DND-41 (cell line): Measurements from ENCODE around the gene PGAM2.

Experiments
- EZH2 ChIP-seq: IDR thresholded peaks from 3 replicates; pipeline ENCODE4 v1.6.1; 2012; ENCODE audit warnings: borderline replicate concordance, low read depth, mild to moderate bottlenecking, moderate library complexity, low read length, inconsistent platforms; ENCODE audit not compliant: severe bottlenecking
- TF ChIP-seq, protein P1 (sequence below): IDR thresholded peaks from 2 replicates; pipeline ENCODE4 v1.5.1; 2012; ENCODE audit warnings: borderline replicate concordance, low read length, moderate library complexity, mild to moderate bottlenecking; ENCODE audit not compliant: poor library complexity, severe bottlenecking; ENCODE audit errors: extremely low read depth

DNA sequence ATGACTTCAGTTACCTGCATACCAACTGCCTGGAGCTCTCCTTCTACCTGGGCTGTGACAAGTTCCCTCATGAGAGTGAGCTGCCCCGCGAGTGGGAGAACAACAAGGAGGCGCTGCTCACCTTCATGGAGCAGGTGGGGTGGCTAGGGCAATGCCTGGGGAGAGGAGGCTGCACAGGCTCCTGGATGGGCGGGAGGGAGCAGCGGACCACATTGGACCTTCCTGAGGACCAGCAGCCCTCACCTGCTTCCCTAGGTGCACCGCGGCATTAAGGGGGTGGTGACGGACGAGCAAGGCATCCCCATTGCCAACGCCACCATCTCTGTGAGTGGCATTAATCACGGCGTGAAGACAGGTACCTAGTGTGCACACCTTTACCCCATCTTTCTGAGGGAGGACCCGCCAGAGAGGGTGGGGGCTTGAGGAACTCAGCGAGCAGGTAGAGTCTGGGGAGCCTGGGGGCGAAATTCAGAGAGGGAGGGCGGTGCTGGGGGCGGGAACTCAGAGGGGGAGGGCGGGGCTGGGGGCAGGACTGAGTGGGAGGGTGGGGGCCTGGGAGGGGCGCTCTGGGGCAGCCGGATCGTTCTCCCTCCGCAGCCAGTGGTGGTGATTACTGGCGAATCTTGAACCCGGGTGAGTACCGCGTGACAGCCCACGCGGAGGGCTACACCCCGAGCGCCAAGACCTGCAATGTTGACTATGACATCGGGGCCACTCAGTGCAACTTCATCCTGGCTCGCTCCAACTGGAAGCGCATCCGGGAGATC lies 47.8 kb upstream of the PGAM2 start:
- TF ChIP-seq EZH2: no peak
- TF ChIP-seq, protein P1, sequence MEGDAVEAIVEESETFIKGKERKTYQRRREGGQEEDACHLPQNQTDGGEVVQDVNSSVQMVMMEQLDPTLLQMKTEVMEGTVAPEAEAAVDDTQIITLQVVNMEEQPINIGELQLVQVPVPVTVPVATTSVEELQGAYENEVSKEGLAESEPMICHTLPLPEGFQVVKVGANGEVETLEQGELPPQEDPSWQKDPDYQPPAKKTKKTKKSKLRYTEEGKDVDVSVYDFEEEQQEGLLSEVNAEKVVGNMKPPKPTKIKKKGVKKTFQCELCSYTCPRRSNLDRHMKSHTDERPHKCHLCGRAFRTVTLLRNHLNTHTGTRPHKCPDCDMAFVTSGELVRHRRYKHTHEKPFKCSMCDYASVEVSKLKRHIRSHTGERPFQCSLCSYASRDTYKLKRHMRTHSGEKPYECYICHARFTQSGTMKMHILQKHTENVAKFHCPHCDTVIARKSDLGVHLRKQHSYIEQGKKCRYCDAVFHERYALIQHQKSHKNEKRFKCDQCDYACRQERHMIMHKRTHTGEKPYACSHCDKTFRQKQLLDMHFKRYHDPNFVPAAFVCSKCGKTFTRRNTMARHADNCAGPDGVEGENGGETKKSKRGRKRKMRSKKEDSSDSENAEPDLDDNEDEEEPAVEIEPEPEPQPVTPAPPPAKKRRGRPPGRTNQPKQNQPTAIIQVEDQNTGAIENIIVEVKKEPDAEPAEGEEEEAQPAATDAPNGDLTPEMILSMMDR: peak; percentile 8
